ENCODE measurements around the gene SCAMP4. TPM values are rescaled to one million over a fixed set of nuclear protein-coding genes. Genes with fewer than 3 reads are reported as not detected.

SCAMP4 gene
- total RNA-seq, 1 experiment from 2014 or later: 69.0 TPM

GRCh38 chr19:1883784-1884183 lies 21.4 kb upstream of the SCAMP4 start:
- Mint-ChIP-seq H3K27ac (no peak overlapping the region), H3K9me3 (no peaks in the 10 kb centered on the region; a peak in 1 of 5 replicates), H3K4me1 (peaks cover 33 to 34% of the 10 kb centered on the region in 2 experiments), H3K4me3 (peak overlapping the region; percentile 91 to 95), H3K27me3 (ENCODE audit: low read depth) (peaks cover 2% of the 10 kb centered on the region; the same call in 1 of the 2 replicates), H3K36me3 (ENCODE audit: insufficient read depth in 1 of 3, low read depth in 3 of 3) (0 out of 7 replicates have a peak, but pooled peaks cover 0 to 4% (median 0%) of the 10 kb centered on the region in 3 experiments)
- H3K4me2 ChIP-seq (ENCODE audit: insufficient read depth, insufficient read length, low read length): peak overlapping the region; percentile 74
- no CpG with 5 or more reads among the region's 8 CpGs for WGBS (ENCODE audit: extremely low coverage, insufficient read length, low lambda C conversion rate)
- TF ChIP-seq CTCF (conservative IDR thresholded peaks at IDR 0.05): no peak
- peak overlapping the region; percentile 65 for H3K9ac ChIP-seq (ENCODE audit: extremely low read depth, insufficient read length, low read length)
- H3K79me2 ChIP-seq (ENCODE audit: insufficient read depth, low read length): peaks cover 12% of the 10 kb centered on the region; the same call in 1 of the 2 replicates
- H2AFZ ChIP-seq (ENCODE audit: low read length): no peak overlapping the region
- peaks cover 23% of the 10 kb centered on the region for H3K79me1 ChIP-seq (ENCODE audit: insufficient read depth, low read depth, low read length, poor library complexity, severe bottlenecking)
- no peaks in the 10 kb centered on the region for H3K9me3 ChIP-seq (ENCODE audit: control insufficient read depth, low read depth, low read length)
- no peak overlapping the region for H4K5ac ChIP-seq (ENCODE audit: insufficient read length, low read depth, low read length)
- no peak overlapping the region for H3K18ac ChIP-seq (ENCODE audit: insufficient read length, low read depth, low read length)
- no peak overlapping the region for H3K27ac ChIP-seq (ENCODE audit: insufficient read length, low read depth, low read length)
- no peak overlapping the region for H3K4ac ChIP-seq (ENCODE audit: low read depth, low read length)
- peaks cover 9% of the 10 kb centered on the region for H3K23me2 ChIP-seq (ENCODE audit: insufficient read length, low read depth, low read length, poor library complexity, severe bottlenecking)
- no peak overlapping the region for H3K56ac ChIP-seq (ENCODE audit: insufficient read length, low read depth, low read length)
- no peak overlapping the region for H4K8ac ChIP-seq (replicated peaks; ENCODE audit: insufficient read length, low read depth, low read length)
- H4K91ac ChIP-seq (ENCODE audit: insufficient read length, low read depth, low read length): peak overlapping the region; percentile 63
- H4K20me1 ChIP-seq (ENCODE audit: control insufficient read depth, insufficient read depth, insufficient read length): no peaks in the 10 kb centered on the region
- no peak overlapping the region for H3K23ac ChIP-seq (ENCODE audit: insufficient read length, low read depth, low read length)
- H2BK120ac ChIP-seq (ENCODE audit: low read depth, low read length, poor library complexity, severe bottlenecking): no peak overlapping the region
- peaks cover 11% of the 10 kb centered on the region; the same call in 1 of the 2 replicates for H3K4me1 ChIP-seq (ENCODE audit: insufficient read depth, low read length)
- H3T11ph ChIP-seq (ENCODE audit: low read length): no peak overlapping the region
- H2BK20ac ChIP-seq (ENCODE audit: low read depth, low read length, poor library complexity, severe bottlenecking): no peak overlapping the region
- no peak overlapping the region for H2BK15ac ChIP-seq (ENCODE audit: low read depth, low read length)
- no peaks in the 10 kb centered on the region for H3K27me3 ChIP-seq (ENCODE audit: insufficient read depth, low read length)
- H2AK5ac ChIP-seq (ENCODE audit: insufficient read length, low read length): no peak overlapping the region
- no peak overlapping the region for H2BK12ac ChIP-seq (ENCODE audit: insufficient read length, low read depth, low read length)
- H2BK5ac ChIP-seq (ENCODE audit: insufficient read length, low read length): no peak overlapping the region
- DNase-seq: no peak
- no peak overlapping the region; the same call in 1 of the 2 replicates for H3K14ac ChIP-seq (ENCODE audit: insufficient read depth, low read length)

All from H9 (cell line).